WTC11 (cell line): Measurements from ENCODE around the gene C22orf42. TPM values are rescaled to one million over a fixed set of nuclear protein-coding genes. Genes with fewer than 3 reads are reported as not detected.
A peak's percentile ranks its signal among the peaks of the same experiment; 100 is the strongest.

Experiments
- ATAC-seq: fragments of 200-7000 bp; cut with Tn5 transposase; 2 replicates; pipeline ENCODE4 v1.10.0; 2021; ENCODE audit warnings: mild to moderate bottlenecking, moderate library complexity
- Bru-seq: library from RNA; stranded (reverse); fragments of 400-500 nt; gene quantifications from one replicate; lab custom pipeline; 2021; lab: Mats Ljungman, UMichigan
- CTCF ChIA-PET: fragments of 300-600 bp; sonication (Branson Sonifier 250); formaldehyde crosslinking; loops from one replicate; lab custom pipeline; 2021; ENCODE audit warnings: antibody characterized with exemption; lab: Charles Lee
- POLR2A ChIA-PET: fragments of 350-600 bp; sonication (Branson Sonifier 250); formaldehyde crosslinking; loops from one replicate; lab custom pipeline; 2021; ENCODE audit warnings: antibody characterized with exemption; lab: Charles Lee
- DNase-seq: peaks from one replicate; pipeline ENCODE4 v3.0.0; 2021; ENCODE audit warnings: low spot score
- H3K27ac Mint-ChIP-seq: 2 replicates; pipeline ENCODE4 v1.8.0; 2021; ENCODE audit warnings: mixed read lengths
- H3K27me3 Mint-ChIP-seq: 2 replicates; pipeline ENCODE4 v1.8.0; 2021; ENCODE audit warnings: low read depth, mild to moderate bottlenecking, moderate library complexity, mixed read lengths
- H3K36me3 Mint-ChIP-seq: 2 replicates; pipeline ENCODE4 v1.8.0; 2021; ENCODE audit warnings: mixed read lengths
- H3K4me1 Mint-ChIP-seq: 2 replicates; pipeline ENCODE4 v1.8.0; 2022; ENCODE audit warnings: mixed read lengths
- H3K4me3 Mint-ChIP-seq: 2 replicates; pipeline ENCODE4 v1.8.0; 2021; ENCODE audit warnings: mild to moderate bottlenecking, moderate library complexity, mixed read lengths
- H3K9me3 Mint-ChIP-seq: 2 replicates; pipeline ENCODE4 v1.8.0; 2021; ENCODE audit warnings: mixed read lengths
- AR ChIP-seq: fragments of 250-450 bp; sonication (Bioruptor Pico); IDR thresholded peaks from 2 replicates; pipeline ENCODE4 v1.9.0; 2021; ENCODE audit warnings: mild to moderate bottlenecking
- ARID4B ChIP-seq: sonication (generic); formaldehyde crosslinking; IDR thresholded peaks from 2 replicates; pipeline ENCODE4 v1.8.0; 2023; ENCODE audit warnings: missing genetic modification reagents, mild to moderate bottlenecking, borderline replicate concordance
- ATF1 ChIP-seq: sonication (generic); formaldehyde crosslinking; IDR thresholded peaks from 2 replicates; pipeline ENCODE4 v1.8.1; 2023; ENCODE audit warnings: mild to moderate bottlenecking, moderate library complexity, missing genetic modification reagents
- CREM ChIP-seq: sonication (generic); formaldehyde crosslinking; IDR thresholded peaks from 2 replicates; pipeline ENCODE4 v1.8.1; 2022; ENCODE audit warnings: mild to moderate bottlenecking, missing genetic modification reagents, moderate library complexity
- FOXJ3 ChIP-seq: sonication (generic); formaldehyde crosslinking; IDR thresholded peaks from 2 replicates; pipeline ENCODE4 v1.9.0; 2021; ENCODE audit warnings: missing genetic modification reagents, mild to moderate bottlenecking, borderline replicate concordance
- FOXP1 ChIP-seq: sonication (generic); formaldehyde crosslinking; IDR thresholded peaks from 2 replicates; pipeline ENCODE4 v1.8.0; 2022; ENCODE audit warnings: missing genetic modification reagents, mild to moderate bottlenecking, moderate library complexity, borderline replicate concordance
- GABPB1 ChIP-seq: sonication (generic); formaldehyde crosslinking; IDR thresholded peaks from 2 replicates; pipeline ENCODE4 v1.8.1; 2023; ENCODE audit warnings: mild to moderate bottlenecking, missing genetic modification reagents
- HMGXB4 ChIP-seq: sonication (generic); formaldehyde crosslinking; IDR thresholded peaks from 2 replicates; pipeline ENCODE4 v1.8.1; 2023; ENCODE audit warnings: mild to moderate bottlenecking, moderate library complexity, missing genetic modification reagents
- IRF1 ChIP-seq: sonication (generic); formaldehyde crosslinking; IDR thresholded peaks from 2 replicates; pipeline ENCODE4 v1.8.0; 2023; ENCODE audit warnings: missing genetic modification reagents
- NFE2L1 ChIP-seq: sonication (generic); formaldehyde crosslinking; IDR thresholded peaks from 2 replicates; pipeline ENCODE4 v1.8.1; 2023; ENCODE audit warnings: missing genetic modification reagents
- RORB ChIP-seq: fragments of 250-450 bp; sonication (Bioruptor Pico); IDR thresholded peaks from 2 replicates; pipeline ENCODE4 v1.9.0; 2021; ENCODE audit warnings: mild to moderate bottlenecking
- SMAD4 ChIP-seq: sonication (generic); formaldehyde crosslinking; IDR thresholded peaks from 2 replicates; pipeline ENCODE4 v1.8.0; 2022; ENCODE audit warnings: mild to moderate bottlenecking, missing genetic modification reagents
- TEAD1 ChIP-seq: sonication (generic); formaldehyde crosslinking; IDR thresholded peaks from 2 replicates; pipeline ENCODE4 v1.8.0; 2022; ENCODE audit warnings: mild to moderate bottlenecking, missing genetic modification reagents
- USF1 ChIP-seq: sonication (generic); formaldehyde crosslinking; IDR thresholded peaks from 2 replicates; pipeline ENCODE4 v1.8.0; 2022; ENCODE audit warnings: mild to moderate bottlenecking, missing genetic modification reagents
- ZNF121 ChIP-seq: sonication (generic); formaldehyde crosslinking; IDR thresholded peaks from 2 replicates; pipeline ENCODE4 v1.8.0; 2023; ENCODE audit warnings: missing genetic modification reagents
- ZNF138 ChIP-seq: sonication (generic); formaldehyde crosslinking; conservative IDR thresholded peaks from 2 replicates; pipeline ENCODE4 v1.8.1; 2022; ENCODE audit warnings: mild to moderate bottlenecking, moderate library complexity, missing genetic modification reagents
- ZNF281 ChIP-seq: sonication (generic); formaldehyde crosslinking; IDR thresholded peaks from 2 replicates; pipeline ENCODE4 v1.8.0; 2023; ENCODE audit warnings: mild to moderate bottlenecking, missing genetic modification reagents
- ZNF512 ChIP-seq: sonication (generic); formaldehyde crosslinking; IDR thresholded peaks from 2 replicates; pipeline ENCODE4 v1.8.1; 2022; ENCODE audit warnings: missing genetic modification reagents, borderline replicate concordance
- long read RNA-seq, 3 experiments: library from RNA in 1 of 3; library from capped mRNA in 1 of 3; library from polyadenylated mRNA in 1 of 3; unstranded in 2 of 3; stranded (forward) in 1 of 3; transcript quantifications; one replicate each; pipeline ENCODE4 v2.0.0, GENCODE V29; 2021
- total RNA-seq: library from RNA; stranded (reverse); gene quantifications from 3 replicates; pipeline ENCODE4 v1.2.3, GENCODE V29; 2021

C22orf42 gene
- total RNA-seq (0.61 to 0.78 TPM (median 0.69 TPM) in 3 replicates), Bru-seq, nascent RNA (percentile 22 among the genes with signal in this experiment)
- long read RNA-seq, experiment 1, result 0 reads
- long read RNA-seq, experiment 2, partial matches to known transcripts, result 0 of 1 reads
- long read RNA-seq, experiment 2, other reads (novel, unspliced or antisense), result 0 of 1 reads
- long read RNA-seq, experiment 3, result 0 reads

- Mint-ChIP-seq H3K4me3 (no peak within 1 kb of the TSS), H3K27me3 (no peaks in the 10 kb centered on the region), H3K4me1 (peaks cover 27% of the 10 kb centered on the region), H3K9me3 (no peaks in the 10 kb centered on the region), H3K27ac (no peak within 1 kb of the TSS; the same call in 1 of the 2 replicates), H3K36me3 (no peaks in the 10 kb centered on the region)
- POLR2A ChIA-PET, result no interaction called here
- CTCF ChIA-PET, result interaction anchor here (1.0 to 1.7 kb wide), 4 partner anchors 19 to 189 kb away, joined by 3 to 6 read pairs (median 4); no protein-coding TSS in a partner anchor
- DNase-seq, result peak; percentile 50
- peak; percentile 80 for ATAC-seq
- TF ChIP-seq FOXJ3 (CRISPR knock-in tag), result no peak
- TF ChIP-seq CREM, result no peak
- TF ChIP-seq AR, result no peak
- no peak for TF ChIP-seq ZNF121 (CRISPR knock-in tag)
- TF ChIP-seq ZNF138 (CRISPR knock-in tag), result no peak
- no peak for TF ChIP-seq ZNF512 (CRISPR knock-in tag)
- TF ChIP-seq USF1, result no peak
- no peak for TF ChIP-seq ATF1
- TF ChIP-seq IRF1, result no peak
- no peak for TF ChIP-seq RORB (CRISPR knock-in tag)
- TF ChIP-seq GABPB1 (CRISPR knock-in tag), result no peak
- no peak for TF ChIP-seq SMAD4 (CRISPR knock-in tag)
- TF ChIP-seq NFE2L1 (CRISPR knock-in tag), result no peak
- no peak for TF ChIP-seq ZNF281 (CRISPR knock-in tag)
Measured at GRCh38 chr22:32158712-32159533, at the start of gene C22orf42. Gene C22orf42 (minus strand): TSS chr22:32159303. CDS start chr22:32159215, 88 bp downstream.

GRCh38 chr22:32208681-32209080 is 49.6 kb upstream of the C22orf42 start:
- ATAC-seq (no peak), DNase-seq (no peak)
- ChIA-PET CTCF (interaction anchor here (2.1 kb wide), 1 partner anchor 170 kb away, joined by 13 read pairs; no protein-coding TSS in a partner anchor), POLR2A (no interaction called here)
- Mint-ChIP-seq H3K4me1 (peaks cover 40% of the 10 kb centered on the region), H3K4me3 (no peak overlapping the region), H3K27me3 (peaks cover 31% of the 10 kb centered on the region), H3K27ac (no peak overlapping the region), H3K9me3 (no peaks in the 10 kb centered on the region), H3K36me3 (no peaks in the 10 kb centered on the region; the same call in 1 of the 2 replicates)
- TF ChIP-seq ARID4B (CRISPR knock-in tag), result no peak
- no peak for TF ChIP-seq FOXP1 (CRISPR knock-in tag)
- no peak for TF ChIP-seq HMGXB4 (CRISPR knock-in tag)
- no peak for TF ChIP-seq TEAD1 (CRISPR knock-in tag)
